Measurements from ENCODE around the gene TNFRSF1B.

DNA sequence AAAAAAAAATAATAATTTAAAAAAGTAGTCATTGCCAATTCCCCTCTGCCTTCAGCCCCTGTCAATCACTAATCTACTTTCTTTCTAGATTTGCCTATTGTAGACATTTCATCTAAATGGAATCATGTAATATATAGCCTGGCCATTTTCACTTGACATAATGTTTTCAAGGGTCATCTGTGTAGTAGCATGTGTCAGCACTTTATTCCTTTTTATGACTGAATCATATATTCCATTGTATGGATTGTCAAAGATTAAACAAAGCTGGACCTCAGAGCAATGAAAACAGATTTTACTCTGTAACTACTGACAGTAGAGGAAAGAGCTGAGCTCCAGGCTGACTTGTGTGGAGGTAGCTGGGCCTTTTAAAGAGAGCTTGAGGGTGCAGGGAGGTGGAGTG is 78.9 kb downstream of the TNFRSF1B start:
- TF ChIP-seq CHD7 (IDR thresholded peaks at IDR 0.05; ENCODE audit: insufficient replicate concordance, low read length) (no peak), BACH1 (IDR thresholded peaks at IDR 0.05; ENCODE audit: low read length) (no peak)
- TF ChIP-seq, protein P1, sequence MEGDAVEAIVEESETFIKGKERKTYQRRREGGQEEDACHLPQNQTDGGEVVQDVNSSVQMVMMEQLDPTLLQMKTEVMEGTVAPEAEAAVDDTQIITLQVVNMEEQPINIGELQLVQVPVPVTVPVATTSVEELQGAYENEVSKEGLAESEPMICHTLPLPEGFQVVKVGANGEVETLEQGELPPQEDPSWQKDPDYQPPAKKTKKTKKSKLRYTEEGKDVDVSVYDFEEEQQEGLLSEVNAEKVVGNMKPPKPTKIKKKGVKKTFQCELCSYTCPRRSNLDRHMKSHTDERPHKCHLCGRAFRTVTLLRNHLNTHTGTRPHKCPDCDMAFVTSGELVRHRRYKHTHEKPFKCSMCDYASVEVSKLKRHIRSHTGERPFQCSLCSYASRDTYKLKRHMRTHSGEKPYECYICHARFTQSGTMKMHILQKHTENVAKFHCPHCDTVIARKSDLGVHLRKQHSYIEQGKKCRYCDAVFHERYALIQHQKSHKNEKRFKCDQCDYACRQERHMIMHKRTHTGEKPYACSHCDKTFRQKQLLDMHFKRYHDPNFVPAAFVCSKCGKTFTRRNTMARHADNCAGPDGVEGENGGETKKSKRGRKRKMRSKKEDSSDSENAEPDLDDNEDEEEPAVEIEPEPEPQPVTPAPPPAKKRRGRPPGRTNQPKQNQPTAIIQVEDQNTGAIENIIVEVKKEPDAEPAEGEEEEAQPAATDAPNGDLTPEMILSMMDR (IDR thresholded peaks at IDR 0.05; ENCODE audit: control extremely low read depth in 1 of 3, insufficient read depth in 1 of 3, low read depth in 1 of 3, low read length in 3 of 3) = no peak

All from H1 (cell line).